ENCODE measurements around the gene SPOCK1. TPM values are rescaled to one million over a fixed set of nuclear protein-coding genes. Genes with fewer than 3 reads are reported as not detected.

Gene SPOCK1
- total and polyA plus RNA-seq, 2 experiments from 2014 or later, result 8.2 to 10.5 TPM

DNA sequence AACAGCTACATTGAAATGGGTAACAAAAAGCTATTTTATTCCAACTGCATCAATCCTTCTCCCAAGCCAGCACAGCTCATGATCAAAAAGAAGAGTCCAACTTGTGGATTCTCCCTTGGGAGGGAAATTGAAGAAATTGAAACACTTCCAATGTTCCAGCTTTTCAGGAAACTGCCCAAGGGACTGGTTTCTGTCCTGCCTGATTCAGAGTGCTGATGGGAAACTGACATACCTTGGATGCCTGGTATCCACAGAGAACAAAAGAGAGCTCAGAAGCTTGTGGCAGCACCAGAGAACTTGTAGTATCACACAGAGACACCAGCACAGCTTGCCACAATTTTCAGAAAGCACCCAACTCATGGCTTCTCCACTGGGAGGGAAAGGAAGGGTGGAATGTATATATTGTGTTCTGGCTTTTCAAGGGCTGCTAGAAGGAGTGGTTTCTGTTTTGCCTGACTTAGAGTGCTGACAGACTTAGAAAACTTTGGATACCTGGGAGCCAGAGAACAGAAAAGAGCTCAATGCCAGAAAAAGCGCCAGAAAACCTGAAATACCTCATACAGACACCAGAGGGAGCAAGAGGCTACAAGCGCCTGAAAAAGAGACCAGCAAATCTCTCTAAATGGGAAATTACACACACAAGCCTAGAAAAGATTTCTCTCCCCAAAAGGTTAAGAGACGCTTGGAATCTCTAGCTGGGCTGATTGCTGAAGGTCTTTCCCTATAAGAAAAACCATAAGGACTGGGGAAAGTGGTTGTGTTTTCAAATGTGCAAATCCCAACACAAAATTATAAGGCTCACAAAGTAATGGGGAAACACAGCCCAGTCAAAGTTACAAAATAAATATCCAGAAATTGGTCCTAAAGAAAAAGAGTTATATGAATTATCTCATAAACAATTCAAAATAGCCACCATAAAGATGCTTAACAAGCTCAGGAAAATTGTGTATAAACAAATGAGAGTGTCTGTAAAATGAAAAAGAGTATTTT lies 178.8 kb downstream of the SPOCK1 start:
- H3F3A ChIP-seq (replicated peaks; ENCODE audit: low read depth), result no peaks in the 10 kb centered on the region
- Mint-ChIP-seq H3K27me3 (ENCODE audit: insufficient read depth, low read depth, poor library complexity) (no peaks in the 10 kb centered on the region), H3K9me3 (no peaks in the 10 kb centered on the region), H3K4me1 (peaks cover 12% of the 10 kb centered on the region; the same call in 2 of the 3 replicates), H3K4me3 (no peak overlapping the region), H3K27ac (no peak overlapping the region), H3K36me3 (ENCODE audit: low read depth) (no peaks in the 10 kb centered on the region)
- no peak overlapping the region for H3K27ac ChIP-seq (ENCODE audit: low read depth)
- no peak overlapping the region for H3K4me2 ChIP-seq
- H2AFZ ChIP-seq, result no peak overlapping the region; the same call in 1 of the 2 replicates
- DNase-seq (ENCODE audit: low spot score), result peak; percentile 80
- H3K4me3 ChIP-seq, result no peak overlapping the region
- no peaks in the 10 kb centered on the region for H4K20me1 ChIP-seq (replicated peaks; ENCODE audit: insufficient read depth)
- H3K4me1 ChIP-seq (ENCODE audit: insufficient read depth), result no peaks in the 10 kb centered on the region
- H3K27me3 ChIP-seq (ENCODE audit: insufficient read depth), result no peaks in the 10 kb centered on the region
- H3K79me2 ChIP-seq (replicated peaks; ENCODE audit: insufficient read depth), result no peaks in the 10 kb centered on the region
- no peak for TF ChIP-seq STAT1 (IDR thresholded peaks at IDR 0.05; ENCODE audit: unreplicated experiment)
- TF ChIP-seq, protein P1, sequence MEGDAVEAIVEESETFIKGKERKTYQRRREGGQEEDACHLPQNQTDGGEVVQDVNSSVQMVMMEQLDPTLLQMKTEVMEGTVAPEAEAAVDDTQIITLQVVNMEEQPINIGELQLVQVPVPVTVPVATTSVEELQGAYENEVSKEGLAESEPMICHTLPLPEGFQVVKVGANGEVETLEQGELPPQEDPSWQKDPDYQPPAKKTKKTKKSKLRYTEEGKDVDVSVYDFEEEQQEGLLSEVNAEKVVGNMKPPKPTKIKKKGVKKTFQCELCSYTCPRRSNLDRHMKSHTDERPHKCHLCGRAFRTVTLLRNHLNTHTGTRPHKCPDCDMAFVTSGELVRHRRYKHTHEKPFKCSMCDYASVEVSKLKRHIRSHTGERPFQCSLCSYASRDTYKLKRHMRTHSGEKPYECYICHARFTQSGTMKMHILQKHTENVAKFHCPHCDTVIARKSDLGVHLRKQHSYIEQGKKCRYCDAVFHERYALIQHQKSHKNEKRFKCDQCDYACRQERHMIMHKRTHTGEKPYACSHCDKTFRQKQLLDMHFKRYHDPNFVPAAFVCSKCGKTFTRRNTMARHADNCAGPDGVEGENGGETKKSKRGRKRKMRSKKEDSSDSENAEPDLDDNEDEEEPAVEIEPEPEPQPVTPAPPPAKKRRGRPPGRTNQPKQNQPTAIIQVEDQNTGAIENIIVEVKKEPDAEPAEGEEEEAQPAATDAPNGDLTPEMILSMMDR (conservative IDR thresholded peaks at IDR 0.05; ENCODE audit: low read depth in 2 of 2), result peak; percentile 75 to 78
- no peaks in the 10 kb centered on the region for H3K9me2 ChIP-seq (ENCODE audit: insufficient read depth)
- ATAC-seq, result peak; percentile 97
- no peaks in the 10 kb centered on the region for H3K36me3 ChIP-seq (ENCODE audit: insufficient read depth)

DNA sequence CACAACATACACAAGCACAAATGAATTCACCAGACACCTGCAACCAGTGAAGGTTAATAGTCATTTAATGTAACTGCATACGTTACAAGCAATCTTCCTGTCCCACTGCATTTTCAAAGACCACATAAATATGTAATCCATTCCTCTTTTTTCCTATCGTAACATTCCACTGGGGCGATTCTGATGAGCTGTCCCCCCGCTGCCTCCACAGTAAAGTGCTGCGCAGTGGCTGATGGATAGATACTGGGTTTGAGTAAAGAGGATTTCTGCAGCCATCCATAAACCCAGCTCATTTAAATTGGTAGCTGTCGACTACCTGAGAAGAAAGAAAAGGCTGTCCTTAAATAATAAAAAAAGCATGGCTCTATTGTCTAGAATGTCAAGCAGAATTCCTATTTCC lies 181.1 kb downstream of the SPOCK1 start:
- Histone ChIP-seq H3K4me3 (no peak overlapping the region), H3K9me2 (ENCODE audit: insufficient read depth) (peaks cover 3% of the 10 kb centered on the region; the same call in 1 of the 2 replicates), H3F3A (replicated peaks; ENCODE audit: low read depth) (no peaks in the 10 kb centered on the region), H3K4me2 (no peak overlapping the region), H3K27me3 (ENCODE audit: insufficient read depth) (no peaks in the 10 kb centered on the region), H4K20me1 (replicated peaks; ENCODE audit: insufficient read depth) (no peaks in the 10 kb centered on the region), H3K4me1 (ENCODE audit: insufficient read depth) (no peaks in the 10 kb centered on the region), H3K36me3 (ENCODE audit: insufficient read depth) (no peaks in the 10 kb centered on the region), H2AFZ (no peak overlapping the region), H3K27ac (ENCODE audit: low read depth) (no peak overlapping the region), H3K79me2 (replicated peaks; ENCODE audit: insufficient read depth) (no peaks in the 10 kb centered on the region)
- Mint-ChIP-seq H3K27me3 (ENCODE audit: insufficient read depth, low read depth, poor library complexity) (no peaks in the 10 kb centered on the region), H3K4me3 (no peak overlapping the region), H3K9me3 (no peaks in the 10 kb centered on the region), H3K27ac (no peak overlapping the region), H3K36me3 (ENCODE audit: low read depth) (no peaks in the 10 kb centered on the region), H3K4me1 (peaks cover 12% of the 10 kb centered on the region; the same call in 2 of the 3 replicates)
- ATAC-seq, result no peak
- no peak for DNase-seq (ENCODE audit: low spot score)
- TF ChIP-seq STAT1 (IDR thresholded peaks at IDR 0.05; ENCODE audit: unreplicated experiment) (no peak), ZNF114 (CRISPR knock-in tag; IDR thresholded peaks at IDR 0.05) (no peak)

DNA sequence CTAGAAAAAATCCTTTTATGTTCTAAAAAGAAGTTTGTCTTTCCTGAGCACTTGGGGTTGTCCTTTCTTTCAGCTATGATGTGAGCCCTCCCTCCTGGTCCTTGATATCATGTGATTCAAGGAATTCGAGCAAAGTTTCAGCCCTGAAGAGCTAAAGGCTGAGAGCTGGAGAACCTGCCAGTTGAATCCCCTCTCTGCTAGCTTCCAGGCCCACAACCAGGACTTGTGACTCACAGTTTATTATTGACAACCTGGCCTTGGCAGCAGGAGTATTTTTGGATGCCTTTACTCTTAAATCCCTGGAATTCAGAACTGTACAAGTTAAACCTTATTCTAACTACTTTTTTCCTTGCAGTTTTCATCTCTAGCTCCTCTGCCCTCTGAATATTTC lies 182.8 kb downstream of the SPOCK1 start:
- peaks cover 21% of the 10 kb centered on the region; the same call in 2 of the 3 replicates for H3K4me1 Mint-ChIP-seq
- H3K4me2 ChIP-seq, result no peak overlapping the region
- H3K27ac Mint-ChIP-seq, result no peak overlapping the region
- ATAC-seq (no peak), DNase-seq (ENCODE audit: low spot score) (no peak)
- H3F3A ChIP-seq (replicated peaks; ENCODE audit: low read depth), result no peaks in the 10 kb centered on the region
- no peak overlapping the region for H3K4me3 ChIP-seq
- no peaks in the 10 kb centered on the region for H3K27me3 Mint-ChIP-seq (ENCODE audit: insufficient read depth, low read depth, poor library complexity)
- H3K9me3 Mint-ChIP-seq, result no peaks in the 10 kb centered on the region
- H3K36me3 Mint-ChIP-seq (ENCODE audit: low read depth), result no peaks in the 10 kb centered on the region
- H3K9me2 ChIP-seq (ENCODE audit: insufficient read depth), result peaks cover 3% of the 10 kb centered on the region; the same call in 1 of the 2 replicates
- H3K36me3 ChIP-seq (ENCODE audit: insufficient read depth), result no peaks in the 10 kb centered on the region
- H3K79me2 ChIP-seq (replicated peaks; ENCODE audit: insufficient read depth), result no peaks in the 10 kb centered on the region
- no peak overlapping the region for H3K4me3 Mint-ChIP-seq
- H4K20me1 ChIP-seq (replicated peaks; ENCODE audit: insufficient read depth), result no peaks in the 10 kb centered on the region
- no peak overlapping the region for H2AFZ ChIP-seq
- H3K4me1 ChIP-seq (ENCODE audit: insufficient read depth), result peaks cover 5% of the 10 kb centered on the region; the same call in 1 of the 2 replicates
- H3K27me3 ChIP-seq (ENCODE audit: insufficient read depth), result no peaks in the 10 kb centered on the region
- no peak overlapping the region for H3K27ac ChIP-seq (ENCODE audit: low read depth)
- TF ChIP-seq CREB1 (CRISPR knock-in tag; IDR thresholded peaks at IDR 0.05; ENCODE audit: low read depth) (no peak), JUNB (IDR thresholded peaks at IDR 0.05; ENCODE audit: unreplicated experiment) (no peak), ZNF462 (CRISPR knock-in tag; IDR thresholded peaks at IDR 0.05) (no peak), POLR2AphosphoS5 (IDR thresholded peaks at IDR 0.05; ENCODE audit: low read depth) (no peak), NANOG (IDR thresholded peaks at IDR 0.05; ENCODE audit: borderline replicate concordance) (no peak)

Measured in GM23338 (cell line).